Measurements from ENCODE around the gene ELAVL3. TPM values are rescaled to one million over a fixed set of nuclear protein-coding genes. Genes with fewer than 3 reads are reported as not detected.

ELAVL3 gene
- polyA plus RNA-seq, 3 donors = not detected

- Histone ChIP-seq H3K9ac (ENCODE audit: insufficient read depth, low read length, poor library complexity, severe bottlenecking) (no peak overlapping the region), H3K9me3 (replicated peaks in 1 of 2; ENCODE audit: control insufficient read depth in 1 of 2, insufficient read depth in 1 of 2, low read length in 2 of 2) (no peaks in the 10 kb centered on the region), H3K27ac (ENCODE audit: low read depth in 1 of 2, low read length in 2 of 2) (no peak overlapping the region), H3K4me3 (replicated peaks in 1 of 3; ENCODE audit: low read depth in 2 of 3, low read length in 3 of 3) (no peak overlapping the region), H3K79me2 (ENCODE audit: insufficient read depth, low read length) (no peaks in the 10 kb centered on the region), H4K20me1 (ENCODE audit: insufficient read depth, low read length) (no peaks in the 10 kb centered on the region), H3K4me2 (replicated peaks; ENCODE audit: extremely low read depth, low read length, poor library complexity, severe bottlenecking) (no peak overlapping the region), H3K36me3 (replicated peaks in 1 of 2; ENCODE audit: control insufficient read depth in 1 of 2, insufficient read depth in 2 of 2, low read length in 2 of 2) (peaks cover 4 to 8% of the 10 kb centered on the region in 2 donors), H3K27me3 (ENCODE audit: control insufficient read depth in 2 of 2, insufficient read depth in 2 of 2, low read length in 2 of 2) (no peaks in the 10 kb centered on the region), H2AFZ (ENCODE audit: insufficient read depth, low read depth, low read length, poor library complexity, severe bottlenecking) (no peak overlapping the region), H3K4me1 (ENCODE audit: control insufficient read depth in 1 of 2, insufficient read depth in 2 of 2, low read length in 2 of 2) (no peaks in the 10 kb centered on the region)
- Mint-ChIP-seq H3K4me1 (no peaks in the 10 kb centered on the region), H3K9me3 (peaks cover 0 to 3% (median 0%) of the 10 kb centered on the region in 7 donors), H3K27ac (no peak overlapping the region), H3K36me3 (peaks cover 26 to 47% of the 10 kb centered on the region in 2 donors), H3K4me3 (no peak overlapping the region), H3K27me3 (ENCODE audit: low read depth in 3 of 3) (no peaks in the 10 kb centered on the region)
- WGBS (ENCODE audit: insufficient coverage) = 94% methylated on average over 5 of the region's 7 CpGs
- DNase-seq = no peak
- intact Hi-C loops (cut with micrococcal nuclease) = no loop called here
- TF ChIP-seq CTCF (IDR thresholded peaks at IDR 0.05) = no peak
Observed at GRCh38 chr19:11489378-11489777, 8.5 kb upstream of the ELAVL3 start.

- intact Hi-C loops (cut with micrococcal nuclease) = no loop called here
- peaks cover 12 to 13% of the 10 kb centered on the region in 2 donors for H3K4me1 ChIP-seq (ENCODE audit: control insufficient read depth in 1 of 2, insufficient read depth in 2 of 2, low read length in 2 of 2)
- H3K27me3 Mint-ChIP-seq (ENCODE audit: low read depth in 3 of 3) = peaks cover 8 to 13% (median 11%) of the 10 kb centered on the region in 3 donors
- H3K9ac ChIP-seq (ENCODE audit: insufficient read depth, low read length, poor library complexity, severe bottlenecking) = no peak overlapping the region
- peaks cover 7% of the 10 kb centered on the region for H3K4me1 Mint-ChIP-seq
- no peak overlapping the region for H3K4me2 ChIP-seq (replicated peaks; ENCODE audit: extremely low read depth, low read length, poor library complexity, severe bottlenecking)
- H3K4me3 ChIP-seq (replicated peaks in 1 of 3; ENCODE audit: low read depth in 2 of 3, low read length in 3 of 3) = no peak overlapping the region
- no peaks in the 10 kb centered on the region for H4K20me1 ChIP-seq (ENCODE audit: insufficient read depth, low read length)
- H3K9me3 Mint-ChIP-seq = peaks cover under 1 to 11% (median 2%) of the 10 kb centered on the region in 7 donors
- no peak for TF ChIP-seq CTCF (IDR thresholded peaks at IDR 0.05)
- H3K4me3 Mint-ChIP-seq = no peak overlapping the region
- peaks cover 3 to 4% of the 10 kb centered on the region in 2 donors for H3K9me3 ChIP-seq (replicated peaks in 1 of 2; ENCODE audit: control insufficient read depth in 1 of 2, insufficient read depth in 1 of 2, low read length in 2 of 2)
- no peak overlapping the region for H2AFZ ChIP-seq (ENCODE audit: insufficient read depth, low read depth, low read length, poor library complexity, severe bottlenecking)
- H3K36me3 Mint-ChIP-seq = peaks cover 24 to 35% of the 10 kb centered on the region in 2 donors
- 96% methylated on average over 45 of the region's 45 CpGs for WGBS (ENCODE audit: insufficient coverage)
- no peak for DNase-seq
- H3K79me2 ChIP-seq (ENCODE audit: insufficient read depth, low read length) = no peaks in the 10 kb centered on the region
- no peak overlapping the region for H3K27ac ChIP-seq (ENCODE audit: low read depth in 1 of 2, low read length in 2 of 2)
- H3K36me3 ChIP-seq (replicated peaks in 1 of 2; ENCODE audit: control insufficient read depth in 1 of 2, insufficient read depth in 2 of 2, low read length in 2 of 2) = peaks cover 0 to 8% of the 10 kb centered on the region in 2 donors
- H3K27ac Mint-ChIP-seq = no peak overlapping the region
- peaks cover 1 to 11% of the 10 kb centered on the region in 2 donors for H3K27me3 ChIP-seq (ENCODE audit: control insufficient read depth in 2 of 2, insufficient read depth in 2 of 2, low read length in 2 of 2)
Observed at GRCh38 chr19:11486661-11487503, 6.0 kb upstream of the ELAVL3 start.

Data from CD14-positive monocyte (primary cell).